CD14-positive monocyte (primary cell): Measurements from ENCODE around the gene UNC45B. TPM values are rescaled to one million over a fixed set of nuclear protein-coding genes. Genes with fewer than 3 reads are reported as not detected.

Source experiments
- DNase-seq, 3 donors: peaks; one replicate each; pipeline ENCODE4 v3.0.0-alpha.2; 2011 to 2022
- H2AFZ ChIP-seq: 2 replicates; pipeline ENCODE4 v1.6.0; 2012; ENCODE audit warnings: mild to moderate bottlenecking, low read depth, low read length, inconsistent platforms; ENCODE audit not compliant: insufficient read depth, poor library complexity, severe bottlenecking
- H3K27ac ChIP-seq, 2 donors: 1 replicate in 1 of 2; 2 replicates in 1 of 2; pipeline ENCODE4 v1.5.1; 2012 to 2013; ENCODE audit warnings: low read length in 2 of 2, control low read depth in 1 of 2, inconsistent platforms in 1 of 2, low read depth in 1 of 2, mild to moderate bottlenecking in 1 of 2
- H3K27me3 ChIP-seq, 2 donors: one replicate each; pipeline versions ENCODE4 v1.6.0 to v1.6.1; 2011 to 2013; ENCODE audit warnings: low read length in 2 of 2; ENCODE audit not compliant: control insufficient read depth in 2 of 2, insufficient read depth in 2 of 2
- H3K36me3 ChIP-seq, 2 donors: replicated peaks in 1 of 2; 1 replicate in 1 of 2; 2 replicates in 1 of 2; pipeline versions ENCODE4 v1.5.1 to v1.6.1; 2012 to 2013; ENCODE audit warnings: low read length in 2 of 2, control low read depth in 1 of 2, inconsistent platforms in 1 of 2, mild to moderate bottlenecking in 1 of 2; ENCODE audit not compliant: insufficient read depth in 2 of 2, control insufficient read depth in 1 of 2
- H3K4me1 ChIP-seq, 2 donors: 1 replicate in 1 of 2; 2 replicates in 1 of 2; pipeline versions ENCODE4 v1.5.1 to v1.6.1; 2012 to 2013; ENCODE audit warnings: low read length in 2 of 2, control low read depth in 1 of 2, inconsistent platforms in 1 of 2, mild to moderate bottlenecking in 1 of 2, moderate library complexity in 1 of 2; ENCODE audit not compliant: insufficient read depth in 2 of 2, control insufficient read depth in 1 of 2
- H3K4me2 ChIP-seq: replicated peaks from 2 replicates; pipeline ENCODE3; 2012; ENCODE audit warnings: low read length, moderate library complexity, mild to moderate bottlenecking; ENCODE audit not compliant: poor library complexity, severe bottlenecking; ENCODE audit errors: extremely low read depth
- H3K4me3 ChIP-seq, 3 experiments: fragments of 200-600 bp in 1 of 3; sonication (generic) in 1 of 3; replicated peaks in 1 of 3; 1 replicate in 2 of 3; 2 replicates in 1 of 3; pipeline ENCODE4 v1.5.1; 2011 to 2013; ENCODE audit warnings: low read length in 3 of 3, mild to moderate bottlenecking in 3 of 3, control low read depth in 2 of 3, low read depth in 2 of 3, inconsistent platforms in 1 of 3, moderate library complexity in 1 of 3
- H3K79me2 ChIP-seq: 2 replicates; pipeline ENCODE4 v1.6.0; 2012; ENCODE audit warnings: mild to moderate bottlenecking, control low read depth, inconsistent platforms, low read length, moderate library complexity; ENCODE audit not compliant: insufficient read depth
- H3K9ac ChIP-seq: 2 replicates; pipeline ENCODE4 v1.6.0; 2017; ENCODE audit warnings: low read length, mild to moderate bottlenecking; ENCODE audit not compliant: insufficient read depth, poor library complexity, severe bottlenecking
- H3K9me3 ChIP-seq, 2 donors: replicated peaks in 1 of 2; 1 replicate in 1 of 2; 2 replicates in 1 of 2; pipeline versions ENCODE4 v1.5.1 to v1.6.1; 2012 to 2013; ENCODE audit warnings: low read length in 2 of 2, control low read depth in 1 of 2; ENCODE audit not compliant: control insufficient read depth in 1 of 2, insufficient read depth in 1 of 2
- H4K20me1 ChIP-seq: 2 replicates; pipeline ENCODE4 v1.6.0; 2012; ENCODE audit warnings: mild to moderate bottlenecking, low read length, control low read depth, moderate library complexity; ENCODE audit not compliant: insufficient read depth
- H3K27ac Mint-ChIP-seq, 7 donors: one replicate each; pipeline ENCODE4 v1.8.0; 2020; ENCODE audit warnings: mild to moderate bottlenecking in 7 of 7, mixed read lengths in 7 of 7, moderate library complexity in 6 of 7, inconsistent platforms in 2 of 7
- H3K27me3 Mint-ChIP-seq, 3 donors: one replicate each; pipeline ENCODE4 v1.8.0; 2021 to 2022; ENCODE audit warnings: low read depth in 3 of 3, mild to moderate bottlenecking in 3 of 3, mixed read lengths in 3 of 3, moderate library complexity in 3 of 3, inconsistent platforms in 1 of 3
- H3K36me3 Mint-ChIP-seq, 2 donors: one replicate each; pipeline ENCODE4 v1.8.0; 2020; ENCODE audit warnings: mixed read lengths in 2 of 2, inconsistent platforms in 1 of 2, mild to moderate bottlenecking in 1 of 2
- H3K4me1 Mint-ChIP-seq: one replicate; pipeline ENCODE4 v1.8.0; 2020; ENCODE audit warnings: mild to moderate bottlenecking, mixed read lengths
- H3K4me3 Mint-ChIP-seq, 2 donors: one replicate each; pipeline ENCODE4 v1.8.0; 2020; ENCODE audit warnings: mild to moderate bottlenecking in 2 of 2, mixed read lengths in 2 of 2, moderate library complexity in 1 of 2
- H3K9me3 Mint-ChIP-seq, 7 donors: one replicate each; pipeline ENCODE4 v1.8.0; 2020 to 2022; ENCODE audit warnings: mixed read lengths in 7 of 7, mild to moderate bottlenecking in 6 of 7, moderate library complexity in 6 of 7, inconsistent platforms in 2 of 7
- CTCF ChIP-seq: fragments of 200-600 bp; IDR thresholded peaks from one replicate; pipeline ENCODE4 v1.8.0; 2022; ENCODE audit warnings: antibody characterized with exemption, mild to moderate bottlenecking
- WGBS: methylation state at CpG from one replicate; pipeline ENCODE4 v1.1.5; 2013; ENCODE audit warnings: missing lambda C conversion rate; ENCODE audit not compliant: insufficient coverage; 5-methylcytosine and 5-hydroxymethylcytosine counted together
- intact Hi-C, 2 donors: fragments of 100-400 bp; cut with micrococcal nuclease; formaldehyde crosslinking; loops; one replicate each; pipeline versions ENCODE4 v1.15.0 to v1.15.1; 2023
- polyA plus RNA-seq, 3 donors: library from polyadenylated mRNA; depleted of rRNA in 1 of 3; unstranded in 2 of 3; stranded (reverse) in 1 of 3; fragments of 300-500 nt in 2 of 3; fragments of >200 nt in 1 of 3; fragmentation: Illumina TruSeq in 2 of 3; gene quantifications; 1 replicate in 2 of 3; 2 replicates in 1 of 3; pipeline ENCODE4 v1.2.3, GENCODE V29; 2012 to 2021

Gene UNC45B
- polyA plus RNA-seq, 3 donors, result not detected

- peak overlapping the region in 2 of 7 donors; percentile 40 to 44 for H3K27ac Mint-ChIP-seq
- no peak overlapping the region for H3K27ac ChIP-seq
- peaks cover 1 to 3% (median 2%) of the 10 kb centered on the region in 3 donors for H3K27me3 Mint-ChIP-seq
- H3K4me1 ChIP-seq, result no peaks in the 10 kb centered on the region
- H3K9me3 Mint-ChIP-seq, result peaks cover 0 to 6% (median 2%) of the 10 kb centered on the region in 7 donors
- no peak overlapping the region for H3K4me3 Mint-ChIP-seq
- H4K20me1 ChIP-seq, result no peaks in the 10 kb centered on the region
- no peak overlapping the region for H3K9ac ChIP-seq
- intact Hi-C loops, result loop anchor here in 1 of 2 donors (5.0 kb wide), 2 partner anchors 362 to 572 kb away; partner anchors contain the start of gene SLFN12L
- peaks cover 3% of the 10 kb centered on the region for H3K4me1 Mint-ChIP-seq
- H3K27me3 ChIP-seq, result no peaks in the 10 kb centered on the region
- H3K4me3 ChIP-seq, result no peak overlapping the region
- H3K4me2 ChIP-seq, result no peak overlapping the region
- WGBS, result 87% methylated on average over 2 of the region's 2 CpGs
- H2AFZ ChIP-seq, result no peak overlapping the region
- no peaks in the 10 kb centered on the region for H3K9me3 ChIP-seq
- H3K36me3 Mint-ChIP-seq, result no peaks in the 10 kb centered on the region
- no peak for TF ChIP-seq CTCF
- no peaks in the 10 kb centered on the region for H3K79me2 ChIP-seq
- no peaks in the 10 kb centered on the region for H3K36me3 ChIP-seq
- DNase-seq, result no peak
Observed at GRCh38 chr17:35174835-35175334, 27.3 kb downstream of the UNC45B start.

- H3K9me3 ChIP-seq, result no peaks in the 10 kb centered on the region
- no peak overlapping the region for H3K9ac ChIP-seq
- no peaks in the 10 kb centered on the region for H3K79me2 ChIP-seq
- Mint-ChIP-seq H3K27me3 (peaks cover 1 to 4% (median 2%) of the 10 kb centered on the region in 3 donors), H3K4me1 (peaks cover 3% of the 10 kb centered on the region), H3K27ac (no peak overlapping the region), H3K4me3 (no peak overlapping the region), H3K36me3 (no peaks in the 10 kb centered on the region), H3K9me3 (peaks cover 0 to 6% (median 2%) of the 10 kb centered on the region in 7 donors)
- no peak overlapping the region for H3K4me3 ChIP-seq
- H3K4me1 ChIP-seq, result no peaks in the 10 kb centered on the region
- intact Hi-C loops, result no loop called here
- DNase-seq, result no peak
- TF ChIP-seq CTCF, result no peak
- no peak overlapping the region for H2AFZ ChIP-seq
- no peak overlapping the region for H3K27ac ChIP-seq
- H3K27me3 ChIP-seq, result no peaks in the 10 kb centered on the region
- no peak overlapping the region for H3K4me2 ChIP-seq
- no peaks in the 10 kb centered on the region for H4K20me1 ChIP-seq
- H3K36me3 ChIP-seq, result no peaks in the 10 kb centered on the region
- 90% methylated on average over 3 of the region's 9 CpGs for WGBS
Observed at GRCh38 chr17:35175638-35176415, 28.2 kb downstream of the UNC45B start.
